WI38 (cell line): ENCODE measurements around the gene GPATCH8.
"Not testable (repeated sequence)": the region's sequence is repeated elsewhere in the genome, so short reads cannot be mapped to it uniquely, and the experiment has no call there.

Experiments used
- H3K4me3 ChIP-seq: 2 replicates; pipeline ENCODE4 v1.5.1; 2011; ENCODE audit warnings: low read depth, mild to moderate bottlenecking, control low read depth, low read length
- TF ChIP-seq, protein P1 (sequence below): IDR thresholded peaks from 2 replicates; pipeline ENCODE4 v1.5.1; 2012; ENCODE audit warnings: low read depth, mild to moderate bottlenecking, control low read depth, low read length

GPATCH8 gene

DNA sequence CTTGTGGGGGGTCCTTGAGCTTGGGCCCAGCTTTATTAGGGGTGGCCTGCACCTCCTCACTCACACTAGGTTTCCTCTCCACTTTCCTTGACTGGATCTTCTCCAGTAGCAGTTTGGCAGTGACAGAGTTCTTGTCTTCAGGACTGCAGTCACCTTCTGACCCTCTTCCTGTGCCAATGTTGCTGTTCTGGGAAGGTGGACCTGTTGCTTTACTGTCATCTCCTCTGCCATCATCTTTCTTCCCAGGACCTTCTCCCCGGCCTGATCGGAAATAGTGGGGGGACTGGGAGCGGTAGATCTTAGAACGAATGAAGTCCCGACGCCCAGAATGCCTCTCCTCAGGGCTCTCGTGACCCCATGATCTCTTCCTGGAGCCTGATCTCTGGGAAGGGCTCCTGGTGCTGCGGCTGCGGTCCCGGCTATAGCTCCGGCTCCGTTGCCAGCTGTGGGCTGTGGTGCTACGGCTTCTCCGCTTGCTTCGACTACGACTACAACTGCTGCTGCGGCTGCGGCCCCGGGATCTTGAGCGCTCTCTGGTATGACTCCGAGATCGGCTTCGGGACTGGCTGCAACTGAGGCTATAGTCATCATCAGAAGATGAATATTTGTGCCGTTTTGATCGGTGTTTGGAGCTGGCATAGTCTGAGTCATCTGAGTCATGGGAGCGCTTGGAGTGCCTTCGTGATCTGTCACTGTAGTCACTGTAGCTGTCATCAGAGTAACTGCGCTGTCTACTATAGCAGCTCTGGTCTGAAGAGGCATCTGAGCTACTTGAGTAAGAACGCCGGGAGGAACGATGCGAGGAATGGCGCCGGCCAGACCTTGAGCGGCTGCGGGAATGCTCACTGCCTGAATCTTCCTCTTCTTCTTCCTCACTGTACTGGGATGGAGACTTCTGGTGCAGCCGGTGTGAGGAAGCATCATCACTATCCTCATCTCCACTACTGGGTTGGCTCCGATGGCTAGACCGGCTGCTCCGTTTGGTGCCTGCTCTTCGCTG, 104.2 kb downstream of the GPATCH8 start:
- TF ChIP-seq, protein P1, sequence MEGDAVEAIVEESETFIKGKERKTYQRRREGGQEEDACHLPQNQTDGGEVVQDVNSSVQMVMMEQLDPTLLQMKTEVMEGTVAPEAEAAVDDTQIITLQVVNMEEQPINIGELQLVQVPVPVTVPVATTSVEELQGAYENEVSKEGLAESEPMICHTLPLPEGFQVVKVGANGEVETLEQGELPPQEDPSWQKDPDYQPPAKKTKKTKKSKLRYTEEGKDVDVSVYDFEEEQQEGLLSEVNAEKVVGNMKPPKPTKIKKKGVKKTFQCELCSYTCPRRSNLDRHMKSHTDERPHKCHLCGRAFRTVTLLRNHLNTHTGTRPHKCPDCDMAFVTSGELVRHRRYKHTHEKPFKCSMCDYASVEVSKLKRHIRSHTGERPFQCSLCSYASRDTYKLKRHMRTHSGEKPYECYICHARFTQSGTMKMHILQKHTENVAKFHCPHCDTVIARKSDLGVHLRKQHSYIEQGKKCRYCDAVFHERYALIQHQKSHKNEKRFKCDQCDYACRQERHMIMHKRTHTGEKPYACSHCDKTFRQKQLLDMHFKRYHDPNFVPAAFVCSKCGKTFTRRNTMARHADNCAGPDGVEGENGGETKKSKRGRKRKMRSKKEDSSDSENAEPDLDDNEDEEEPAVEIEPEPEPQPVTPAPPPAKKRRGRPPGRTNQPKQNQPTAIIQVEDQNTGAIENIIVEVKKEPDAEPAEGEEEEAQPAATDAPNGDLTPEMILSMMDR: no peak
- H3K4me3 ChIP-seq: no peak overlapping the region

GRCh38 chr17:44397479-44398440, 105.4 kb downstream of the GPATCH8 start:
- no peak overlapping the region for H3K4me3 ChIP-seq
- TF ChIP-seq, protein P1: no peak

DNA sequence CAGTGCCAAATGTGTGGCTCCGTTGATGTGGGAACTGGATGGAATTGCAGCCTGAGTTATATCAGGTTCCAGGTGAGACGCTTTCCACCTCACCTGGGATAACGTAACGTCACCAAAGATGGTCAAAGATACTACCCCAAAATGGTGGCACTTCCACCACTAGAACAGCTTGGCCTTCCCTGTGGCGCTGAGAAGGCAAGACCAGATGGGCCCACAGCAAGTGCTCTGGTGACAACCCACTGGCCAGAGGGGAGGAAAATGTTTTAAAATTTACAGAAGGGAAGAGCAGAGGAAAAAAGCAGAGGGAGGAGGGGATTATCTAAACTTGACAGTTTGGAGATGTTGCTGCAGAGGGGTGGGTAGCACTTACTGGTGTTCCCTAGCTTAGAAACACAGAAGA, 106.3 kb downstream of the GPATCH8 start:
- TF ChIP-seq, protein P1: no peak
- H3K4me3 ChIP-seq: no peak overlapping the region

DNA sequence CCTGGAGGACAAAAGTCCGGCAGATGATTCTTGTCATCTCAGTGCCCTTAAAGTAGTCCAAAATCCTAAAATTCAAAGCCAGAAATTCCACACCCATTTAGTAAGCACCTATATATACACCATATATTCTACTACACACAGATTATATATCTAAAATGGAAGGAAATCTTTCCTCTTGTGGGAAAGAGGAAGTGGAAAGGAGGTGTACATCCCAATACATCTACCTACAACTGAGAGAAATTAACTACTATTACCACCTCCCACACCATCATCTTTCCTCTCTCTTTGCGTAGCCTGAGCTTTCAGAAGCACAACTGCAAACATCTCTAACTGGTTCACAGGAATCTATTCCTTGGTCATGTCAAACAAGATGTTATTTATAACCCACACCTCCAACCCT, 108.4 kb downstream of the GPATCH8 start:
- TF ChIP-seq, protein P1: no peak
- H3K4me3 ChIP-seq: no peak overlapping the region

DNA sequence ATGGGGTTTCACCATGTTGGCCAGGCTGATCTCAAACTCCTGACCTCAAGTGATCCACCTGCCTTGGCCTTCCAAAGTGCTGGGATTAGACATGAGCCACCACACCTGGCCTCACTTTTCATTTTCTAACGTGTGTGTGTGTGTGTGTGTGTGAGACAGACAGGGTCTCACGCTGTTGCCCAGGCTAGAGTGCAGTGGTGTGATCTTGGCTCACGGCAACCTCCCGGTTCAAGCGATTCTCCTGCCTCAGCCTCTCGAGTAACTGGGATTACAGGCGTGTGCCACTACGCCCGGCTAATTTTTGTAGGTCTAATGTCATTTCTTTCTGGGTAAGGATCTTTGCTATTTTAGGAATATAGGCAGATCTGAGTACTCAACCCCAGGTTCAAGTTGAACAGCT, 109.1 kb downstream of the GPATCH8 start:
- H3K4me3 ChIP-seq: not testable (repeated sequence)

DNA sequence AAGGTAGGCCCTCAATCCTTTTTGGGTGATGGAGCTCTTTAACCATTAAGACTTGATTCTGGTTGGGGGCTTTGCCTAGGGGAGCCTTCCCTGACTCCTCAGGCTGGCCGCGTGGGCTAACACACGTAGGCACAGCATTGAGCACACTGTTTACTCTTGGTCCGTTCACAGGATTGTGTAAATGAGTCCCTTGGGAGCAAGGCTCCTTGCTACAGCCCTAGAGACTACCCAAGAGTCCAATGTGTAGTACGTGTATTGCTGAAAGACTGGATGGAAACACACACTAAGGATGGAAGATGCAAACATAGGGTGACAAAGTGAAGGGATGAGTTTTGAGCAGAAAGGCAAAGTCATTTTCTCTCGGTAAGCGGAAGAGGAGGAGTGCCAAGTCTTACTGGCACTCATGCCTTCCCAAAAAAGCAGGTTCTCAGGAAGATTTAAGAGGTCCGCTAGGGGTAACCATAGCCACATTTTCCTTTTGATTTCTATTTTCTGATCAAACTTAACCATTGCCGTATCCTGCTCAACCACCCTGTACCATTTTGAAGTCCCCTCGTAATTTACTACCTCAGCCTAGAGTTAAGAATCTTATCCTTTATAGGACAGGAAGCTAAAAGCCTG, 112.8 kb downstream of the GPATCH8 start:
- no peak overlapping the region for H3K4me3 ChIP-seq
- TF ChIP-seq, protein P1: no peak

DNA sequence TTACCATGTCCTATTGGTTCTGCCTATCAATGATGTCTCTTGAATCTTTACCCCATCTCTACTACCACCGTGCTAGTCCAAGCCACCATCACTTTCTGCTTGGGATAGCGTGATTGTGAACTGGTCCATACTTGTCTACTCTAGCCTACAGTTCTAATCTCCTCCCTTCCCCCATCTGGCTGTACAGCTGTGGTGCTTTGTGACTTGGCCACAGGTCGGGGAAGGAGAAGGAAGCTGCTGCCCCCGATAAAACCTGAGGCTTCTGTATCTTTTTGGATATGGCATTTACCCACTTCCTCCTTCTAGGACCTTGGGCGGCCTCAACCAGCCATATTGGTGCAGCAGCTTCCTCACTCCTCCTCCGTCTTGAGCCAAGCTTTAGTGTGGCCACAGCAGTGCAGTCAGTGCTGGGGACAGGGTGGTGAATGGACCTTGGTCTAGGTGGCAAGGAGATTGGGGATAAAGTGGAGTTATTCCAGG, 113.4 kb downstream of the GPATCH8 start:
- TF ChIP-seq, protein P1: no peak
- no peak overlapping the region for H3K4me3 ChIP-seq
